Stomach smooth muscle (tissue), 2 donors: Measurements from ENCODE around the gene ACAD8.
A peak's percentile ranks its signal among the peaks of the same experiment; 100 is the strongest.
"Not testable (repeated sequence)": the region's sequence is repeated elsewhere in the genome, so short reads cannot be mapped to it uniquely, and the experiment has no call there.

ENCODE experiments used
- H3K27ac ChIP-seq: one replicate; pipeline ENCODE4 v1.7.0; 2013; ENCODE audit warnings: mild to moderate bottlenecking, low read length, inconsistent platforms
- H3K27me3 ChIP-seq, 2 donors: one replicate each; pipeline ENCODE4 v1.7.0; 2013; ENCODE audit warnings: low read length in 2 of 2; ENCODE audit not compliant: insufficient read depth in 2 of 2, control insufficient read depth in 1 of 2
- H3K36me3 ChIP-seq, 2 donors: one replicate each; pipeline ENCODE4 v1.7.0; 2013; ENCODE audit warnings: low read length in 2 of 2; ENCODE audit not compliant: control insufficient read depth in 2 of 2, insufficient read depth in 2 of 2
- H3K4me1 ChIP-seq: one replicate; pipeline ENCODE4 v1.7.0; 2013; ENCODE audit warnings: low read length; ENCODE audit not compliant: control insufficient read depth, insufficient read depth
- H3K4me3 ChIP-seq, 2 donors: one replicate each; pipeline ENCODE4 v1.7.0; 2013; ENCODE audit warnings: low read length in 2 of 2
- H3K9ac ChIP-seq, 2 donors: one replicate each; pipeline ENCODE4 v1.7.0; 2013; ENCODE audit warnings: low read length in 2 of 2, mild to moderate bottlenecking in 1 of 2
- H3K9me3 ChIP-seq, 2 donors: one replicate each; pipeline ENCODE4 v1.7.0; 2013; ENCODE audit warnings: low read length in 2 of 2; ENCODE audit not compliant: control insufficient read depth in 2 of 2
- donor health status: healthy.
- donor health status: Pancreatic carcinoma.

Gene ACAD8

DNA sequence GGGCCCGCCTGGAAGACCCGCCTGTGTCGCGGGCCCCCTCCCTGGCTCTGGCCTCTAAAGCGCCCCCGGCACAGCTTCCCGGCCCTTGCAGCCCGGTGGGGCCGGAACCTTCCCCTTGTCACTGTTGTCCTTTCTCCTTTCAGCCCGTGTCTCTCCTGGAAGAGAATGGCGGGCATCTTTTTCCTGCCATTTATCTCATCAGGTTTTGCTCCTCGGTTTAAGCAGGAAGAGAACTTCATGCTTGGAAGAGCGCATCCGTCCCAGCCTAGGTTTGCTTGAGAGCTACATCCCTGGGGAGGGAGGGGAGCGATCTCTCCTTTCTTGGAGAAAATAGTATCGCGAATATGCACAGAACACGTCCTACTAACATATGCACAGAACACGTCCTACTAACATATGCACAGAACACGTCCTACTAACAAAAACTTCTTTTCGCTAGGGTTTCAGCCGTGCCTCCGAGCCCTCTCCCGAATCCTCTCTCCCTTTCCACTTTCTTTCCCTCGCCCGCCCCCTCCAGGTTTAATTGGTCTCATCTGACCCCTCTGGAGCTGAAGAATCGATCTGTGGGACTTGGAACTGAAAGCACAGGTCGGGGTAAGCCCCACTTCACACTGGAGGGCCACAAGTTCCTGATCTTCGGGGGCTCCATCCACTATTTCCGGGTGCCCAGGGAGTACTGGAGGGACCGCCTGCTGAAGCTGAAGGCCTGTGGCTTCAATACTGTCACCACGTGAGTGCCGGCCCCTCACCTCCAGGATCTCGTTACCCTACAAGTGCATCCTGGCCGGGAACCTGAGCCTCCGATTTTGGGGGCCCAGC is 24.0 kb downstream of the ACAD8 start:
- Histone ChIP-seq H3K27ac (no peak overlapping the region), H3K9me3 (peaks cover 3 to 5% of the 10 kb centered on the region in 2 donors), H3K4me1 (peaks cover 15% of the 10 kb centered on the region), H3K27me3 (peaks cover 42 to 56% of the 10 kb centered on the region in 2 donors), H3K36me3 (no peaks in the 10 kb centered on the region), H3K9ac (no peak overlapping the region), H3K4me3 (peak overlapping the region in 1 of 2 donors; percentile 22)

DNA sequence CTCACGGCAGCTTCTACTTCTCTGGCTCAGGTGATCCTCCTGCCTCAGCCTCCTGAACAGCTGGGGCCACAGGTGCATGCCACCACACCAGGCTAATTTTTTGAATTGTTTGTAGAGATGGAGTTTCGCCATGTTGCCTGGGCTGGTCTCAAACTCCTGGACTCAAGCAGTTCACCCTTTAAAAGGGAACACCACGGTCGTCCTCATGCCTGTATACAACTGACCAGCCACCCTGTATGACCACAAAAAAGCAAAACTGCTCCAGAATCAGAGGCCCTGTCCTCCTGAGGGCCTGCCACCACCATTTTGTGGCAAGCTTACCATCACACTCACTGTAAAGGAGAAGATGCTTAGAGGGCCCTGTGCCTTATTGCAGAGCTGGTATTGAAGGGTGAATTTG is 25.0 kb downstream of the ACAD8 start:
- Histone ChIP-seq H3K27me3 (peaks cover 34 to 46% of the 10 kb centered on the region in 2 donors), H3K4me3 (no peak overlapping the region), H3K9ac (no peak overlapping the region)

DNA sequence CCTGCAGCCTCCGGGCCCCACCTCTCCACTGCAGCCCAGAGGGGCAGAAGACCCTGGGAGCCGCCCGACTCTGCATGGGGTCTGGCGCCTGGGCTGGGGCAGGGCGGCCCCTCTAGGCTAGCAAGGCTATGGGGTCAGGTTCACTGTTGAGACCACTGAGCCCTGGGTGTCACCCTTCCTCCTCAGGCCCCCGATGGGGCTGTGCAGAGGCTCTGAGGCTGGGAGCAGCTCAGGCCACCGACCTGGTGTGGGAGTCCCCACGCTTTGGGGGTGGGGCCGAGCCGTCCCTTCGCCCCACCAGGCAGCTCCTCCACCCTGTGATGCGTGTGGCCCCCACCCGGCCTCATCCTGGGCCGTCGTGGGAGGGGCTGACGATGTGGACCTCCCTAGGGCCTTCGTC is 28.3 kb downstream of the ACAD8 start:
- not testable (repeated sequence) for H3K4me1 ChIP-seq, H3K4me3 ChIP-seq, H3K36me3 ChIP-seq, H3K9me3 ChIP-seq, H3K9ac ChIP-seq, H3K27ac ChIP-seq
- peaks cover 14 to 17% of the 10 kb centered on the region in 2 donors for H3K27me3 ChIP-seq

More for the DNA sequence above, 25.0 kb downstream of the ACAD8 start:
- H3K9me3 ChIP-seq: peaks cover 3 to 5% of the 10 kb centered on the region in 2 donors
- H3K4me1 ChIP-seq: peaks cover 15% of the 10 kb centered on the region
- H3K36me3 ChIP-seq: no peaks in the 10 kb centered on the region
- no peak overlapping the region for H3K27ac ChIP-seq

DNA sequence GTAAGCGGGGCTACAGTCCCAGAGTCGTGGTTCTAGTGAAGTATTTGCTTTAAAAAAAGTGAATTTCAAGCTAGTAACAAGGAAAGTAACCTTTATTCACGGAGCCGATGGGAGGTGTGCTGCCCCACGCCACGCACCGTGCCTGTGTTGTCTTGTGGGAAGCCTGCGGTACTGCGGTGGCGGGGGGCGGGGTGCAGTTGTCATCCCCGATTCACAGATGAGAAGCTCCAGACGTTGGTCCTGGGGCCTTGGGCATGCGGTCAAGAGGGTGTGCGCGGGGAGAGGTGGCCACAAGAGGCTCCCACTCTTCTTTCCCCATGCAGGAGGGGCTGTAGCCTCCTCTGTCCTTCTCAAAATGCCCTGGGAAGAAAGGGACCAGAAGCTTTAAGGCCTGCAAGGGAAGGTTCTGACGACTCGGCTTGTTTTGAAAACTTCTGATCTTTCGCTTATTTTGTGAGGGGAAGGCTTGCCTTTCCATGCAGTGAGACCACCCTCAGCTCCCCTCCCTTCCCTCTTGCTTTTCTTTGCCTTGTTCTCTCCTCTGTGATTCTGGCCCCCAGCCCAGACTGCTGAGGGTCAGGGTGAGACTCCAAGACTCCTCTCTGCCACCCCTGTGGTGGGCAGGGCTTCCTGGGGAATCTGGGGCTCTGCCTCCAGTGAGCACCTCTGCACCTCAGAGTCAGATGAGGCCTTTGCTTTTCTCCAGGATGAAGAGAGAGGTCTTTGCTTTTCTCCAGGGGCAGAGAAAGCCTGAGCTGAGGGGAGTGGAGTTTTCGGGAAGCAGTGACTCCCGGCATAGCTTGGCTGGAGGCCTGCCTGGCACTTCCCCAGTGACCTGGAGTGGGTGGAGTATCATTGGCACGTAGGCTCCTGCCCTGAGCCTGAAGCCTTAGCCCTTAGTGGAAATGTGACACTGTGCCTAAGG is 29.0 kb downstream of the ACAD8 start:
- no peak overlapping the region for H3K4me3 ChIP-seq
- no peaks in the 10 kb centered on the region for H3K36me3 ChIP-seq
- H3K27ac ChIP-seq: no peak overlapping the region

DNA sequence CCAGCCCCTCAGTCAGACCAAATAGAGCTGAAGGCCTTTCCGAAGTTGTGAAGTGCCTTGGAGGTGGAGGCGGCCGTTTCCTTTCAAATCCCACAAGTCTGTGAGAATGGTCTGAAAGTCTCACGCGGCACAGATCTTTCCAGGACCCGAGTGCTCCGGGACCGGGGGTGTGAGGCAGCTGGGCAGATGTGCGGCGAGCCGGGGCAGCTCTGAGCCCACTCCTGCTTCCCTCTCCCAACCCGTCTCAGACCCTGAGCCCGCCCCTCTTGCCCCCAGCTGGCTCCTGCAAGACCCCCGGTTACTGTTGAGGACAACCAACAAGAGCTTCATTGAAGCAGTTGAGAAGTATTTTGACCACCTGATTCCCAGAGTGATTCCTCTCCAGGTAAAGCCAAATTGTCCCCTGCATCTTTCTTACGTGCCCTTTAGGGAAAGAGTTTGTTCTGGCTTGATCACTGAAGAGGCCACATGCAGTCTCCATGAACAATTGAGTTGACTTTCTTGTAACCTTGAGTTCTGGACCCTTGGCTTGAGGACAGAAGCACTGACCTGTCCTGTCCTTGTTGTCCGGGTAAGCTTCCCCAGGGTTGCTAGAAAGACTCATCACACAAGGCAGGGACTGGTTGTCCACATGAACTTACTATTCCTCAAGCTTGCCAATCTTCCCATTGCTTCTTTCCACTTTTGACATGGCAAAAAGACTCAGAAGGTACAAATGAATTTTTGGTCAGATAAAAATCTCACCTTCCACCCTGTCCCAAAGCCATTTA is 30.3 kb downstream of the ACAD8 start:
- Histone ChIP-seq H3K27me3 (no peaks in the 10 kb centered on the region), H3K9me3 (no peaks in the 10 kb centered on the region), H3K4me3 (no peak overlapping the region), H3K36me3 (no peaks in the 10 kb centered on the region), H3K9ac (no peak overlapping the region), H3K27ac (no peak overlapping the region), H3K4me1 (no peaks in the 10 kb centered on the region)

More for the DNA sequence above, 29.0 kb downstream of the ACAD8 start:
- peaks cover 3 to 5% of the 10 kb centered on the region in 2 donors for H3K9me3 ChIP-seq
- H3K9ac ChIP-seq: no peak overlapping the region
- no peaks in the 10 kb centered on the region for H3K4me1 ChIP-seq
- peaks cover 7 to 10% of the 10 kb centered on the region in 2 donors for H3K27me3 ChIP-seq

DNA sequence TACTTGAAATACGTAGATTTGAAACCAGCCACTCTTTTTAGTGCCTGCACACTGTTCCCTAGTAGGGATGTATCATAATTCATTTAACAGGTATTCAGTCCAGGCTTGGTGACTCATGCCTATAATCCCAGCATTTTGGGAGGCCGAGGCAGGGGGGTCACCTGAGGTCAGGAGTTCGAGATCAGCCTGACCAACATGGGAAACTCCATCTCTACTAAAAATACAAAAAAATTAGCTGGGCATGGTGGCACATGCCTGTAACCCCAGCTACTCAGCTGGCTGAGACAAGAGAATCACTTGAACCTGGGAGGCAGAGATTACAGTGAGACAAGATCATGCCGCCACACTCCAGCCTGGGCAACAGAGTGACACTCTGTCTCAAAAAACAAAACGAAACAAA is 31.0 kb downstream of the ACAD8 start:
- not testable (repeated sequence) for H3K4me3 ChIP-seq, H3K27ac ChIP-seq, H3K4me1 ChIP-seq, H3K9me3 ChIP-seq, H3K27me3 ChIP-seq, H3K36me3 ChIP-seq, H3K9ac ChIP-seq

DNA sequence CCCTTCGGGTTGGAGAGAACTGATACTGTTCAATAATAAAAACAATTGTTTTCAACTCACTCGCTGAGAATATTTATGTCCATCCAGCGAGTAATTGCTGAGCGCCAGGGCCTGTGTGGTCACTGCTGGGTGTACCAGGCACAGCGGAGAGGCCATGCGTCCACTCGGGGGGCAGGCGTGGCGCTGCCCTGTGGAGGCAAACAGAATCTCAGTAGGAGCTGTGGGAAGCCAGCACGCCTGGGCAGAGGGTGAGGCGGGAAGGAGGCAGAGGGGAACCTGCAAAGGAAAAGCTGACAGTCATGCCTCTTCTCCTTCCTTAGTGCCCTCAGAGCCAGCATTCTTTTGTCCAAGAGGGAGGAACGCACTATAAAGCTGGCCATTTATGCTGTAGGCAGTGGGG is 34.2 kb downstream of the ACAD8 start:
- Histone ChIP-seq H3K4me1 (no peaks in the 10 kb centered on the region), H3K9ac (no peak overlapping the region), H3K9me3 (no peaks in the 10 kb centered on the region), H3K27ac (no peak overlapping the region), H3K4me3 (no peak overlapping the region), H3K27me3 (no peaks in the 10 kb centered on the region), H3K36me3 (no peaks in the 10 kb centered on the region)

DNA sequence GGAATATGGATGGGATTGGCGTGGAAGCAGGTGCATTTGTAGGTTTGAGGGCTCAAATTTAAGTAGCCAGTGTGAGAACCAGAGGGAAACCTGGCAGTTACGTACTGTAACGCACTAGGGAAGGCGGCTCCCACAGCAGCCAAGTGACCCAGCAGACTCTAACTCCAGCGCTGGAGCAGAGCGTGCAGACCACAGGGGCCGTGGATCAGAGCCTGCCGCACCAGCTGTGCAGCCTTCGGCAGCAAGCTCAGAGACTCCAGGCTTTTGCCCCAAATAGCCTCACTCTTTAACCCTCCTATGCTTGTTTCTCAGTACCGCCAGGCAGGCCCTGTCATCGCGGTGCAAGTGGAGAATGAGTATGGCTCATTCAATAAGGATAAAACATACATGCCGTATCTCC is 35.1 kb downstream of the ACAD8 start:
- no peak overlapping the region for H3K4me3 ChIP-seq
- no peaks in the 10 kb centered on the region for H3K4me1 ChIP-seq
- no peak overlapping the region for H3K9ac ChIP-seq
- no peaks in the 10 kb centered on the region for H3K36me3 ChIP-seq
- no peak overlapping the region for H3K27ac ChIP-seq
- no peaks in the 10 kb centered on the region for H3K9me3 ChIP-seq
- no peaks in the 10 kb centered on the region for H3K27me3 ChIP-seq

DNA sequence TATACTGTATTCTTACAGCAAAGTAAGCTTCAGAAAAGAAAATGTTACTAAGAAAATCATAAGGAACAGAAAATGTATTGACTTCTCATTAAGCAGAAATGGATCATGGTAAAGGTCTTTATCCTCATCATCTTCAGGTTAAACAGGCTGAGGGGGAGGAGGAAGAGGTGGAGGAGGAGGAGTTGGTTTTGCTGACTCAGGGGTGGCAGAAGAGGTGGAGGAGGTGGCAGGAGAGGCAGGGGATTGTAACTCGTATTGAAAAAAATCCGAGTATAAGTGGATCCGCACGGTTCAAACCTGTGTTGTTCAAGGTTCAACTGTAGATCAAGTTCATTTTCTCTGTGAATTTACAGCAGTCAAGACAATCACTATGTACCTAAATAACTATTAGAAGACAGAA is 35.8 kb downstream of the ACAD8 start:
- H3K4me3 ChIP-seq: no peak overlapping the region
- no peak overlapping the region for H3K9ac ChIP-seq
- no peaks in the 10 kb centered on the region for H3K36me3 ChIP-seq
- H3K27me3 ChIP-seq: no peaks in the 10 kb centered on the region
- H3K9me3 ChIP-seq: no peaks in the 10 kb centered on the region
- H3K27ac ChIP-seq: no peak overlapping the region
- H3K4me1 ChIP-seq: no peaks in the 10 kb centered on the region

DNA sequence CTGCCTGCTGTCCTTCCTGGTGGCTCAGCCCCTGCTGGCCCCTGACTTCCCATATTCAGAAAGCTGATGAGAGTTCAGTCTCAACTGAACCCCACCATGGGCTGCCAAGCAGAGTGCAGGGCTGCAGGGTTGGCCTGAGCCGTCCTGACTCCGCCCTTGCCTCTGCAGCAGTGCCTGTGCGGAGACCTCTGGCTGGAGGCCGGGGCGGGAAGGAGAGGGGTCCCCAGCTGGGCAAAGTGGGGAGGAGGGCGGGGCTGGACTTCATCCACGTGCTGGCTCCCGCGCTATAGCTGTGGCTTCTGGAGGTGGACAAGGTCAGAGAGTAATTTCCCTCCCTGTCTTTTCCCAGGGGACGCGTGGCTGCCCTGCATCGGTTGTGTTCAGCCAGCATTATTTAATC is 36.4 kb downstream of the ACAD8 start:
- Histone ChIP-seq H3K27me3 (no peaks in the 10 kb centered on the region), H3K9ac (no peak overlapping the region), H3K9me3 (no peaks in the 10 kb centered on the region), H3K36me3 (no peaks in the 10 kb centered on the region), H3K27ac (no peak overlapping the region), H3K4me1 (no peaks in the 10 kb centered on the region), H3K4me3 (no peak overlapping the region)
